Vagina (tissue), 2 donors: Measurements from ENCODE around the gene LZTS2.

Experiments used
- CTCF ChIP-seq, 3 experiments: fragments of 450-650 bp in 2 of 3; fragments of 200-600 bp in 1 of 3; sonication (generic) in 1 of 3; IDR thresholded peaks; one replicate each; pipeline ENCODE4 v1.5.1; 2017 to 2019; ENCODE audit warnings: antibody characterized with exemption in 3 of 3, mild to moderate bottlenecking in 2 of 3, moderate library complexity in 2 of 3
- POLR2A ChIP-seq, 2 donors: fragments of 450-650 bp; IDR thresholded peaks; one replicate each; pipeline ENCODE4 v1.6.1; 2017; ENCODE audit warnings: antibody characterized with exemption in 2 of 2, mild to moderate bottlenecking in 2 of 2, moderate library complexity in 2 of 2
- POLR2AphosphoS5 ChIP-seq, 2 donors: sonication (generic); formaldehyde crosslinking; IDR thresholded peaks; one replicate each; pipeline ENCODE4 v1.9.0; 2017; ENCODE audit warnings: antibody characterized with exemption in 2 of 2, mild to moderate bottlenecking in 2 of 2, low read depth in 1 of 2; ENCODE audit not compliant: insufficient read depth in 1 of 2

- TF ChIP-seq CTCF (IDR thresholded peaks at IDR 0.05) = no peak
- TF ChIP-seq POLR2AphosphoS5 (IDR thresholded peaks at IDR 0.05; ENCODE audit: insufficient read depth in 1 of 2, low read depth in 1 of 2) = no peak
- TF ChIP-seq POLR2A (IDR thresholded peaks at IDR 0.05) = no peak
These were observed 31.0 kb downstream of the LZTS2 start for GRCh38 chr10:101030496-101031127.
